Central memory CD4-positive, alpha-beta T cell (primary cell): ENCODE data around the gene ETS2.

Source experiments
- DNase-seq: peaks from one replicate; pipeline ENCODE4 v3.0.0; 2022

Gene ETS2

GRCh38 chr21:38861989-38862683 lies 56.4 kb downstream of the ETS2 start:
- DNase-seq, result no peak

GRCh38 chr21:38863291-38863690 lies 57.6 kb downstream of the ETS2 start:
- DNase-seq, result no peak

- no peak for DNase-seq
Measured at GRCh38 chr21:38863843-38864363, 58.2 kb downstream of the ETS2 start.

- DNase-seq, result no peak
Measured at GRCh38 chr21:38864964-38865363, 59.2 kb downstream of the ETS2 start.

- no peak for DNase-seq
Measured at GRCh38 chr21:38869196-38869595, 63.5 kb downstream of the ETS2 start.

- no peak for DNase-seq
Measured at GRCh38 chr21:38869946-38870345, 64.2 kb downstream of the ETS2 start.
